Endothelial cell of umbilical vein (primary cell): ENCODE data around the gene KCNJ15. TPM values are rescaled to one million over a fixed set of nuclear protein-coding genes. Genes with fewer than 3 reads are reported as not detected.

Experiments used
- BruUV-seq: library from RNA; stranded (reverse); fragments of 400-500 nt; replicated peaks from 2 replicates; lab custom pipeline; 2021; lab: Mats Ljungman, UMichigan
- CTCF ChIA-PET: fragments of 300-600, 350-600 bp; sonication (Branson Sonifier 250); formaldehyde crosslinking; loops from one replicate; lab custom pipeline; 2021; ENCODE audit warnings: antibody characterized with exemption, inconsistent platforms; lab: Charles Lee
- POLR2A ChIA-PET: fragments of 300-600, 350-600 bp; sonication (Branson Sonifier 250); formaldehyde crosslinking; loops from one replicate; lab custom pipeline; 2021; ENCODE audit warnings: antibody characterized with exemption, inconsistent platforms; lab: Charles Lee
- DNase-seq: peaks from one replicate; pipeline ENCODE4 v3.0.0-alpha.2; 2011; ENCODE audit warnings: low read depth, low spot score
- FAIRE-seq: peaks from 2 replicates; lab custom pipeline; 2011; peaks lifted over from hg19 to GRCh38; lab: Jason Lieb, UNC
- H2AFZ ChIP-seq: 2 replicates; pipeline ENCODE4 v1.6.0; 2012; ENCODE audit warnings: low read depth, low read length, control low read depth, inconsistent platforms
- H3K27ac ChIP-seq: 2 replicates; pipeline ENCODE4 v1.5.1; 2011; ENCODE audit warnings: low read depth, mild to moderate bottlenecking, control low read depth, low read length, moderate library complexity; ENCODE audit not compliant: insufficient read depth
- H3K27me3 ChIP-seq, 2 experiments: 2 replicates each; pipeline versions ENCODE4 v1.6.0 to v1.6.1; 2011; ENCODE audit warnings: low read length in 2 of 2, mixed read lengths in 1 of 2; ENCODE audit not compliant: control insufficient read depth in 2 of 2, insufficient read depth in 2 of 2
- H3K36me3 ChIP-seq, 2 experiments: 2 replicates in 1 of 2; 3 replicates in 1 of 2; pipeline ENCODE4 v1.5.1; 2011; ENCODE audit warnings: low read length in 2 of 2, mild to moderate bottlenecking in 1 of 2, moderate library complexity in 1 of 2; ENCODE audit not compliant: control insufficient read depth in 2 of 2, insufficient read depth in 2 of 2; ENCODE audit errors: extremely low read depth in 1 of 2
- H3K4me1 ChIP-seq: 3 replicates; pipeline ENCODE4 v1.5.1; 2011; ENCODE audit warnings: mild to moderate bottlenecking, low read length; ENCODE audit not compliant: control insufficient read depth, insufficient read depth; ENCODE audit errors: extremely low read depth
- H3K4me2 ChIP-seq: 2 replicates; pipeline ENCODE4 v1.6.1; 2011; ENCODE audit warnings: low read length, control low read depth, mixed read lengths; ENCODE audit not compliant: insufficient read depth
- H3K4me3 ChIP-seq, 3 experiments: fragments of 200-600 bp in 1 of 3; sonication (generic), shearing (Covaris generic) in 1 of 3; replicated peaks in 1 of 3; 2 replicates each; pipeline ENCODE4 v1.5.1; 2011 to 2016; ENCODE audit warnings: control low read depth in 3 of 3, low read length in 3 of 3, mild to moderate bottlenecking in 2 of 3, inconsistent platforms in 1 of 3, low read depth in 1 of 3, moderate library complexity in 1 of 3; ENCODE audit not compliant: insufficient read depth in 1 of 3
- H3K79me2 ChIP-seq: 2 replicates; pipeline ENCODE4 v1.6.0; 2012; ENCODE audit warnings: low read length, inconsistent platforms; ENCODE audit not compliant: control insufficient read depth, insufficient read depth
- H3K9ac ChIP-seq: replicated peaks from 2 replicates; pipeline ENCODE3; 2011; ENCODE audit warnings: low read length, control low read depth; ENCODE audit not compliant: insufficient read depth; ENCODE audit errors: extremely low read depth
- H3K9me1 ChIP-seq: replicated peaks from 3 replicates; pipeline ENCODE4 v1.6.0; 2011; ENCODE audit warnings: mild to moderate bottlenecking, low read length; ENCODE audit not compliant: control insufficient read depth, insufficient read depth; ENCODE audit errors: extremely low read depth
- H3K9me3 ChIP-seq: replicated peaks from 2 replicates; pipeline ENCODE4 v1.5.1; 2012; ENCODE audit warnings: low read length, inconsistent platforms; ENCODE audit not compliant: control insufficient read depth, insufficient read depth
- H4K20me1 ChIP-seq: replicated peaks from 2 replicates; pipeline ENCODE3; 2011; ENCODE audit warnings: mild to moderate bottlenecking, low read length; ENCODE audit not compliant: control insufficient read depth, insufficient read depth; ENCODE audit errors: extremely low read depth
- CTCF ChIP-seq, 2 donors: IDR thresholded peaks; 1 replicate in 1 of 2; 2 replicates in 1 of 2; pipeline ENCODE4 v1.5.1; 2011; ENCODE audit warnings: low read length in 2 of 2, mild to moderate bottlenecking in 2 of 2, moderate library complexity in 2 of 2, control low read depth in 1 of 2, inconsistent platforms in 1 of 2, low read depth in 1 of 2; ENCODE audit not compliant: insufficient read depth in 1 of 2; ENCODE audit errors: extremely low read depth in 1 of 2
- EZH2 ChIP-seq: IDR thresholded peaks from 2 replicates; pipeline ENCODE4 v1.6.1; 2012; ENCODE audit warnings: borderline replicate concordance, low read depth, mild to moderate bottlenecking, moderate library complexity, low read length, inconsistent platforms; ENCODE audit not compliant: severe bottlenecking
- FOS ChIP-seq: IDR thresholded peaks from 2 replicates; pipeline ENCODE4 v1.6.1; 2011; ENCODE audit warnings: mild to moderate bottlenecking, low read length, moderate library complexity, borderline replicate concordance; ENCODE audit not compliant: insufficient read depth
- GATA2 ChIP-seq: IDR thresholded peaks from 2 replicates; pipeline ENCODE4 v1.7.0; 2011; ENCODE audit warnings: low read depth, mild to moderate bottlenecking, moderate library complexity, mixed read lengths, low read length; ENCODE audit not compliant: insufficient read length, insufficient read depth
- JUN ChIP-seq: IDR thresholded peaks from 2 replicates; pipeline ENCODE4 v1.6.1; 2011; ENCODE audit warnings: borderline replicate concordance, low read depth; ENCODE audit not compliant: insufficient read length, insufficient read depth
- MAX ChIP-seq: IDR thresholded peaks from 2 replicates; pipeline ENCODE4 v1.6.1; 2011; ENCODE audit not compliant: insufficient read depth, insufficient read length
- POLR2A ChIP-seq: IDR thresholded peaks from 2 replicates; pipeline ENCODE4 v1.6.1; 2012; ENCODE audit warnings: low read depth, mild to moderate bottlenecking, control low read depth, low read length
- POLR2AphosphoS5 ChIP-seq: IDR thresholded peaks from 2 replicates; pipeline ENCODE4 v1.6.1; 2012; ENCODE audit warnings: low read depth, mild to moderate bottlenecking, control low read depth, low read length, moderate library complexity; ENCODE audit not compliant: insufficient read depth
- dilution Hi-C: fragments of 300-500 bp; cut with MboI; formaldehyde crosslinking; loops from one replicate; pipeline ENCODE4 v1.15.0; 2019; ENCODE audit warnings: low sequenced_read_pairs; ENCODE audit not compliant: extremely low pct_ligation_motif_present
- intact Hi-C: fragments of 100-400 bp; cut with micrococcal nuclease; formaldehyde crosslinking; loops from one replicate; pipeline ENCODE4 v1.10.0; 2022
- polyA plus RNA-seq, 4 experiments: library from polyadenylated mRNA; depleted of rRNA in 3 of 4; stranded (reverse) in 3 of 4; unstranded in 1 of 4; fragments of >200 nt; gene quantifications; 2 replicates each; pipeline versions ENCODE4 v1.2.1 to v1.2.3, GENCODE V29; 2011 to 2012; ENCODE audit warnings: missing spikeins in 1 of 4
- total RNA-seq: library from RNA; stranded (reverse); gene quantifications from 2 replicates; pipeline ENCODE4 v1.2.3, GENCODE V29; 2021

Gene KCNJ15
- total and polyA plus RNA-seq, 2 donors (not counting 3 experiments of a cell fraction or from before 2014, with no cell fraction given): 1.4 to 1.5 TPM

- H2AFZ ChIP-seq: peak overlapping the region; percentile 28
- H3K36me3 ChIP-seq: no peaks in the 10 kb centered on the region
- peak overlapping the region; percentile 54 for H3K4me2 ChIP-seq
- DNase-seq: peak; percentile 89
- H3K9me1 ChIP-seq: no peaks in the 10 kb centered on the region
- H4K20me1 ChIP-seq: no peaks in the 10 kb centered on the region
- peak; percentile 84 for FAIRE-seq
- CTCF ChIA-PET: interaction anchor here (0.7 to 2.2 kb wide), 17 partner anchors 9 to 643 kb away, joined by 3 to 26 read pairs (median 3); no protein-coding TSS in a partner anchor
- POLR2A ChIA-PET: no interaction called here
- intact Hi-C loops: no loop called here
- TF ChIP-seq JUN: no peak
- TF ChIP-seq MAX: no peak
- TF ChIP-seq POLR2AphosphoS5: peak; percentile 36
- TF ChIP-seq GATA2: peak; percentile 90
- no peak for TF ChIP-seq FOS
- dilution Hi-C loops: no loop called here
- no peaks in the 10 kb centered on the region for H3K27me3 ChIP-seq
- H3K9ac ChIP-seq: no peak overlapping the region
- no TSS peak for BruUV-seq
- H3K9me3 ChIP-seq: no peaks in the 10 kb centered on the region
- peaks cover 15% of the 10 kb centered on the region for H3K4me1 ChIP-seq
- H3K79me2 ChIP-seq: no peaks in the 10 kb centered on the region
- H3K27ac ChIP-seq: peak overlapping the region; percentile 40
- H3K4me3 ChIP-seq: no peak overlapping the region
Measured at GRCh38 chr21:38343691-38344090, 86.9 kb downstream of the KCNJ15 start.

GRCh38 chr21:38346286-38346685 lies 89.5 kb downstream of the KCNJ15 start:
- H3K36me3 ChIP-seq: no peaks in the 10 kb centered on the region
- dilution Hi-C loops: no loop called here
- H3K27ac ChIP-seq: no peak overlapping the region
- H3K4me3 ChIP-seq: no peak overlapping the region
- ChIA-PET CTCF (interaction anchor here (1.0 to 2.1 kb wide), 3 partner anchors 10 to 175 kb away, joined by 3 to 8 read pairs (median 3); no protein-coding TSS in a partner anchor), POLR2A (no interaction called here)
- no TSS peak for BruUV-seq
- H3K27me3 ChIP-seq: no peaks in the 10 kb centered on the region
- no peak for FAIRE-seq
- H4K20me1 ChIP-seq: no peaks in the 10 kb centered on the region
- no peak for TF ChIP-seq CTCF (IDR thresholded peaks at IDR 0.05; ENCODE audit: extremely low read depth in 1 of 2, insufficient read depth in 1 of 2, low read depth in 1 of 2, low read length in 2 of 2)
- TF ChIP-seq POLR2AphosphoS5: no peak
- no peak for TF ChIP-seq MAX
- TF ChIP-seq JUN: no peak
- no peak for TF ChIP-seq GATA2
- no peak for TF ChIP-seq FOS
- no peak for TF ChIP-seq POLR2A
- no peak for TF ChIP-seq EZH2
- intact Hi-C loops: no loop called here
- no peaks in the 10 kb centered on the region for H3K9me3 ChIP-seq
- H2AFZ ChIP-seq: no peak overlapping the region
- no peaks in the 10 kb centered on the region for H3K79me2 ChIP-seq
- H3K4me2 ChIP-seq: no peak overlapping the region
- no peak for DNase-seq
- peaks cover 17% of the 10 kb centered on the region for H3K4me1 ChIP-seq
- H3K9me1 ChIP-seq: no peaks in the 10 kb centered on the region
- H3K9ac ChIP-seq: no peak overlapping the region
